Spleen (tissue), 7 donors: ENCODE results near the gene RBBP8NL.

Experiments used
- POLR2A ChIP-seq, 3 donors: fragments of 450-650 bp; IDR thresholded peaks; one replicate each; pipeline ENCODE4 v1.5.1; 2017; ENCODE audit warnings: antibody characterized with exemption in 3 of 3, mild to moderate bottlenecking in 1 of 3
- POLR2AphosphoS5 ChIP-seq, 3 donors: sonication (generic); formaldehyde crosslinking; IDR thresholded peaks; one replicate each; pipeline ENCODE4 v1.5.1; 2017; ENCODE audit warnings: antibody characterized with exemption in 3 of 3
- TF ChIP-seq, protein P1 (sequence below), 11 experiments: fragments of 200-600 bp in 7 of 11; fragments of 450-650 bp in 4 of 11; sonication (generic) in 4 of 11; IDR thresholded peaks in 8 of 11; conservative IDR thresholded peaks in 3 of 11; 1 replicate in 7 of 11; 2 replicates in 4 of 11; pipeline versions ENCODE4 v1.4.0 to v1.8.0; 2016 to 2021; ENCODE audit warnings: antibody characterized with exemption in 11 of 11, inconsistent platforms in 4 of 11, mild to moderate bottlenecking in 1 of 11
- donor health status: DM: no; HTN: no; CAD: no; lungs with moderate emphysema.
- donor health status: DM: no; HTN: no; CAD: no.
- donor health status: DM: no; HTN: no; CAD: no.

DNA sequence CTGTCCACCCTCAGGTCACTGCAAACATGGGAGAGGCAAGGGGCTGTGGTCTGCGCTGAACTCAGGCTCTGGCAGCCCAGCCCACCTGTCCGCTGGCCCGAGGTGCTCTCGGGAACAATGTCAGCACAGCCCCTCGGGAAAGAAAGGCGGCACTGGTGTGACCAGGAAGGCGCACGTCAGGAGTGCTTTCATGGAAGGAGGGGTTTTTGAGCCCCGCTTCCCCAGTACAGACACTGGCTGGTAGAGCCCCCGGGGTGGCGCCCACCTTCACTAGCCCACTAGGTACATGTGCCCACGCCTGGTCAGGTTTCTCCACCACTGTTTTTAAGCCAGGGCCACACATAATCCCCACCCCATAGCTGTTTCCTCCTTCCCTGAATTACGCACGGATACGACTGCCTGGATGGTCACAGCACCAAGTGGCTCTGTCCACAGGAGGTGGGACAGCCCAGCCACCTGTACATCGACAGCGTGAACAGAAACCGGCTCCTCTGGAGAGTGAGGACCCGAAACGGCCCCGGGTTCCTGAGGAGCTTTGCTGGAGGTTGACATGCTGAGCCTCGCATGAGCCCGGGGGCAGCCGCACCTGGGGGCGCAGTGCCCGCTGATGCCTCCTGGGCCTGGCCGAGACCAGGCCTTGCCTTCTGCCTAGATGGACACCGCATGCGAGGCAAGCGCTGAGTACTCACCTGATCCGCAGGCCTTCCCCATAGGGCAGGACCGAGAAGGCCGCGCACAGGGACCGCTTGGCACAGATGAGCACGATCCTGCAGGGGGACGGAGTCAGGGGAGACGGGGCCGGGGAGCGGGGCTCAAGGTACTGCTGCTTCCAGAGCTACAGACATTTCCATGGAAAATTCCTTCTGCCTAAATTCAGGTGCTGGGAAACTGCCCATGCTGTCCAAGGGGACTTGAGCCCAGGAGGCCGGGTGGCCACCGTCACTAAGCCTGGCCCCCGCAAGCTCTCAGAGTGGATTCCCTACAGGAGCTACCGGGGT lies 32.8 kb downstream of the RBBP8NL start:
- TF ChIP-seq POLR2A (IDR thresholded peaks at IDR 0.05), result no peak
- TF ChIP-seq, protein P1, sequence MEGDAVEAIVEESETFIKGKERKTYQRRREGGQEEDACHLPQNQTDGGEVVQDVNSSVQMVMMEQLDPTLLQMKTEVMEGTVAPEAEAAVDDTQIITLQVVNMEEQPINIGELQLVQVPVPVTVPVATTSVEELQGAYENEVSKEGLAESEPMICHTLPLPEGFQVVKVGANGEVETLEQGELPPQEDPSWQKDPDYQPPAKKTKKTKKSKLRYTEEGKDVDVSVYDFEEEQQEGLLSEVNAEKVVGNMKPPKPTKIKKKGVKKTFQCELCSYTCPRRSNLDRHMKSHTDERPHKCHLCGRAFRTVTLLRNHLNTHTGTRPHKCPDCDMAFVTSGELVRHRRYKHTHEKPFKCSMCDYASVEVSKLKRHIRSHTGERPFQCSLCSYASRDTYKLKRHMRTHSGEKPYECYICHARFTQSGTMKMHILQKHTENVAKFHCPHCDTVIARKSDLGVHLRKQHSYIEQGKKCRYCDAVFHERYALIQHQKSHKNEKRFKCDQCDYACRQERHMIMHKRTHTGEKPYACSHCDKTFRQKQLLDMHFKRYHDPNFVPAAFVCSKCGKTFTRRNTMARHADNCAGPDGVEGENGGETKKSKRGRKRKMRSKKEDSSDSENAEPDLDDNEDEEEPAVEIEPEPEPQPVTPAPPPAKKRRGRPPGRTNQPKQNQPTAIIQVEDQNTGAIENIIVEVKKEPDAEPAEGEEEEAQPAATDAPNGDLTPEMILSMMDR (IDR thresholded peaks at IDR 0.05 in 8 of 11, conservative IDR thresholded peaks at IDR 0.05 in 3 of 11), result no peak
- TF ChIP-seq POLR2AphosphoS5 (IDR thresholded peaks at IDR 0.05), result no peak
